Vagina (tissue), 2 donors: ENCODE data around the gene NT5C3B.
"Not testable (repeated sequence)": the region's sequence is repeated elsewhere in the genome, so short reads cannot be mapped to it uniquely, and the experiment has no call there.

ENCODE experiments used
- POLR2A ChIP-seq, 2 donors: fragments of 450-650 bp; IDR thresholded peaks; one replicate each; pipeline ENCODE4 v1.6.1; 2017; ENCODE audit warnings: antibody characterized with exemption in 2 of 2, mild to moderate bottlenecking in 2 of 2, moderate library complexity in 2 of 2
- POLR2AphosphoS5 ChIP-seq, 2 donors: sonication (generic); formaldehyde crosslinking; IDR thresholded peaks; one replicate each; pipeline ENCODE4 v1.9.0; 2017; ENCODE audit warnings: antibody characterized with exemption in 2 of 2, mild to moderate bottlenecking in 2 of 2, low read depth in 1 of 2; ENCODE audit not compliant: insufficient read depth in 1 of 2
- TF ChIP-seq, protein P1 (sequence below), 3 experiments: fragments of 450-650 bp in 2 of 3; fragments of 200-600 bp in 1 of 3; sonication (generic) in 1 of 3; IDR thresholded peaks; one replicate each; pipeline ENCODE4 v1.5.1; 2017 to 2019; ENCODE audit warnings: antibody characterized with exemption in 3 of 3, mild to moderate bottlenecking in 2 of 3, moderate library complexity in 2 of 3

DNA sequence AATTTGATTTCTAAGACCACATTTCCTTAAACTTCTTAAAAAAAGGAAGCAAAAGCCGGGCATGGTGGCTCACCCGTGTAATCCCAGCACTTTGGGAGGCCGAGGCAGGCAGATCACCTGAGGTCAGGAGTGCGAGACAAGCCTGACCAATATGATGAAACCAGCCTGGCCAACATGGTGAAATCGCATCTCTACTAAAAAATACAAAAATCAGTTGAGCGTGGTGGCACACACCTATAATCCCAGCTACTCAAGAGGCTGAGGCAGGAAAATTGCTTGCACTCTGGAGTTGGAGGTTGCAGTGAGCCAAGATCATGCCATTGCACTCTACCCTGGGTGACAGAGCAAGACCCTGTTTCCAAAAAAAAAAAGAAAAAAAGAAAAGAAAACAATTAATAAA is 4.7 kb upstream of the NT5C3B start:
- not testable (repeated sequence) for TF ChIP-seq POLR2A (IDR thresholded peaks at IDR 0.05); POLR2AphosphoS5 (IDR thresholded peaks at IDR 0.05; ENCODE audit: insufficient read depth in 1 of 2, low read depth in 1 of 2)
- TF ChIP-seq, protein P1, sequence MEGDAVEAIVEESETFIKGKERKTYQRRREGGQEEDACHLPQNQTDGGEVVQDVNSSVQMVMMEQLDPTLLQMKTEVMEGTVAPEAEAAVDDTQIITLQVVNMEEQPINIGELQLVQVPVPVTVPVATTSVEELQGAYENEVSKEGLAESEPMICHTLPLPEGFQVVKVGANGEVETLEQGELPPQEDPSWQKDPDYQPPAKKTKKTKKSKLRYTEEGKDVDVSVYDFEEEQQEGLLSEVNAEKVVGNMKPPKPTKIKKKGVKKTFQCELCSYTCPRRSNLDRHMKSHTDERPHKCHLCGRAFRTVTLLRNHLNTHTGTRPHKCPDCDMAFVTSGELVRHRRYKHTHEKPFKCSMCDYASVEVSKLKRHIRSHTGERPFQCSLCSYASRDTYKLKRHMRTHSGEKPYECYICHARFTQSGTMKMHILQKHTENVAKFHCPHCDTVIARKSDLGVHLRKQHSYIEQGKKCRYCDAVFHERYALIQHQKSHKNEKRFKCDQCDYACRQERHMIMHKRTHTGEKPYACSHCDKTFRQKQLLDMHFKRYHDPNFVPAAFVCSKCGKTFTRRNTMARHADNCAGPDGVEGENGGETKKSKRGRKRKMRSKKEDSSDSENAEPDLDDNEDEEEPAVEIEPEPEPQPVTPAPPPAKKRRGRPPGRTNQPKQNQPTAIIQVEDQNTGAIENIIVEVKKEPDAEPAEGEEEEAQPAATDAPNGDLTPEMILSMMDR (IDR thresholded peaks at IDR 0.05): not testable (repeated sequence)
